OCI-M1 (cell line): Measurements from ENCODE around the gene CXCL3.
A peak's percentile ranks its signal among the peaks of the same experiment; 100 is the strongest.

Source experiments
- DNase-seq: peaks from one replicate; lab custom pipeline; 2025; lab: John Stamatoyannopoulos, UW

Gene CXCL3

DNA sequence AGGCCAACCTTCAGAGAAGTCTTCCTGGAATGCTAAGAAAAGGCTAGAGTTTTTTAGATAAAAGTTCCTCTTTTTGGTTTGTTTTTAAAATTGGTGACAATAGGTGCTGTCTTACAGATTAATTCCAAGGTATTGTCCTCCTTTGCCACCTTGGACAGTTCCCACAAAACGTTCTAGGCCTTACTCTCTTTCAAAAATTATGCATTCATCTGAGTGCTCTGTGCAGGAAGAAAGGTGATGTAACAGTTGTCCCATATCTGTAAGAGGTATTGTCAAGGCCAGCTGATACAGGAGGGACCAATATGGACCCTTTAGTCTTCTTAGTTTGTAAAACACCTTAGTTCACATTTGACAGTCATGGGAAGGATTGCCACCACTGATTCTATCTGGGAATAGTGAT is 24.2 kb downstream of the CXCL3 start:
- DNase-seq = peak; percentile 50

DNA sequence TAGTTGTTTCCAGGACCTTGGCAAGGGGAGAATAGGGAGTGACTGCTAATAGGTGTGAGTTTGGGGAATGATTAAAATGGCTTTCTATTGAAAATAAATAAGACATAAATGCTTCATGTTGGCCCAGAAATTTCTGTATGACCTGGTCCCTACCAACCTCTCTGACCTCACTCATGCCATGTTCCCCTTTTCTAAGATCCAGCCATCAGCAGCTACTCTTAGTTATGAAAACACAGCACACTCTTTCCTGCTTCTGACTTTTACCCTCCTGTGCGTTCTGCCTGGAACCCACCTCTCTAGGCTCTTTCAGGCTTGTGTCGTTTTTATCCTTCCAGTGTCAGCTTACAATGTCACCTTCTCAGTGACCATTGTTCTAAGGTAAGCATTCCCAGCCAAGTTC is 25.2 kb downstream of the CXCL3 start:
- no peak for DNase-seq

DNA sequence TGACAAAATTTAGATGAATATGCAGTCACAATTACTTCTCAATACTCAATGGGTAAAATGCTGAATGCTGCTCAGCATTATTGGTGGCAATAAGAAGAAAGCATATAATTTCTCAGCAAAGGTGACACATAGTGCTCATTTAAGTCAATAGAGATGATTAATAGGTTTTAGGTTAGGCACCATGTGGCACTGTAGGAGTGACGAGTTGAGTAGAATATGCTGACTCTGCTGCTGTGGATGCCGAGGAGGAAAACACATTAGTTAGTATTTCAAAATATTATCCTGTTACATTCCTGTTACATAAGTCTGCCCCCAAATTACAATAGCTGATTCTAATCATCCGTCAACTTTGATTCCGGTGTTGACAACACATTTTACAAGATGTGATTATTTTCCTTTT is 26.4 kb downstream of the CXCL3 start:
- no peak for DNase-seq

DNA sequence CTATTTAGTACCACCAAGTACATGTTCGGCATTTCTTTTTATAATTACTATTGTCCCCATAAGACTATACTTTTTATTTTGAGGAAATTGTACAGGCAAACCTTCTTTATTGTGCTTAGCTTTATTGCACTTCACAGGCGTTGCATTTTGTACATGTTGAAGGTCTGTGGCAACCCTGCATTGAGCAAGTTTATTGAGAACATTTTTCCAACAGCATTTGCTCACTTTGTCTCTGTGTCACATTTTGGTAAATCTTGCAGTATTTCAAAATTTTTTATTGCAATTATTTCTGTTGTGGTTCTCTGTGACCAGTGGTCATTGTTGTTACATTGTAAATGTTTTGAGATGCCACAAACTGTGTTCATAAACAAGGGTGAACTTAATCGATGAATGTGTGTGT is 29.2 kb downstream of the CXCL3 start:
- DNase-seq = no peak

DNA sequence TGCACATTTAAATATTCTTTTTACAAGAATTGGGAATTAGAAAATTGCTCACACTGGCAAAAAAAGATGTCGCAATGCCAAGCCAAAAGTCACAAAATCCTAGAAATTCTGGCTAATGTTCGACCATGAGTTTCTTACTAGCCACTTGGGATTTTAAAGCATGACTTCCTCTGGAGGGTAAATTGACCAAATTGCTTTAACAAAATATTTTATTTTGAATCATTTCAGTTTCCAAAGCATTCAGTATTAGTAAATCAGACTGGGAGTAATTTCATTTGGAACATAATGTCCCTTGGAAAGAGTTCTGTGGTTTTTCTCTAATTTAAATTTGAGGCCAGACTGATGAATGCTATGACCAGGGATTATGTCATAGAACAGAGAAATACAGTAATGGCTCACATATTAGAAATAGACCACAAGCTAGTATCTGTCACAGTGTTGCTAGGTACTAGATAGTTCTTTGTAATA is 32.4 kb downstream of the CXCL3 start:
- DNase-seq = no peak

DNA sequence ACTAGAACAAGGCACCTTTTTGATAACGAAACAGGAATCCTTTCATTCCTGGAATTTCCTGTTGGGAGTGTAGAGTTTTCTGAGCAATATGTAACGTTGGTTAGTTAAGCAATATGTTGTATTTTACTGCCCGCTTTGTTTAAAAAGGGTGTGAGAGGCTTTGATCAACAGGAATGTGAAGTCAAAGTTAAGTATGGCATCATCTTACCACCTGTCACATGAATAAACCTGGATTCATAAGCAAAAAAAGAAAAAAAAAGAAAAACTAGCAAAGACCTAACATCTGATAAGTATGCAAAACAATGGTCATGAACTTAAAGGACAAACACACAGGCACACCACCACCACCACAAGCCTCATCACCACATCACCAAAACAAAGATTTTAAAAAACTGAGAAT is 33.0 kb downstream of the CXCL3 start:
- DNase-seq = no peak

DNA sequence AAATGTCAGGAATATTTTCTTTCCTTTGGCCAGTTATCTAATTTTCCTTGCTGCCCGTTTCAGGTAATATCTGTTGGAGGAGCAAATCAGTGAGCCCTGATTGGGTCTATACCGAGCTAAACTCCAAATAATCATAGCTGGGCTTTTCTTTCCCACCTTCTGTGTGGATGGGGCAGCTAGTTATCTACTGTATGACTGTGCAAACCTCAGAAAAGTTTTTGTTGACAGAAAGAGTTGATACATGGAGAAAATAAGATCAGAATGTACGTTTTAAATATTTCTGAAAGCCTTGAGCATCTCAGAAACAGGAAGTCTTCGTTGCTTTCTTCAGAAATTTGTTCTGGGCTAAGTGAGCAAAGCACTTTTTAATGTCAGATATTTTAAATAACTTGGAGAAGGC is 33.8 kb downstream of the CXCL3 start:
- DNase-seq = no peak

DNA sequence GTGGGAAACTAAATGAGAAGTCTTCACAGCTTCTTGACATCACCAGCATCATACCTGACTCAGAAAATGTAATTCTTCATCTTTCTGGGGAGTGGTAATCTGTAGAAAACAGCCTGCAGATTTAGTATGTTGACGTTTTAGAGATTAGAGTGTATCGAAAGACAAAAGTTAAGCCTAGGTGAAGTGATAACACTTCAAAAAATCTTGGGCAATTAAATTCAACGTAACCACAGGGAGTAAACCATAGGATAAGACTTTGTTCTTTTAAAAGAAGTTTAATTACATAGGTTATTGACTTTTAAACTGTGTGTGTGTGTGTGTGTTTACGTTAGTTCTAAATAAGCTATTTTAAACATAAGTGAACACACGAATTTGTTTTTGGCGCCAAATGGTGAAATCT is 38.2 kb downstream of the CXCL3 start:
- no peak for DNase-seq

DNA sequence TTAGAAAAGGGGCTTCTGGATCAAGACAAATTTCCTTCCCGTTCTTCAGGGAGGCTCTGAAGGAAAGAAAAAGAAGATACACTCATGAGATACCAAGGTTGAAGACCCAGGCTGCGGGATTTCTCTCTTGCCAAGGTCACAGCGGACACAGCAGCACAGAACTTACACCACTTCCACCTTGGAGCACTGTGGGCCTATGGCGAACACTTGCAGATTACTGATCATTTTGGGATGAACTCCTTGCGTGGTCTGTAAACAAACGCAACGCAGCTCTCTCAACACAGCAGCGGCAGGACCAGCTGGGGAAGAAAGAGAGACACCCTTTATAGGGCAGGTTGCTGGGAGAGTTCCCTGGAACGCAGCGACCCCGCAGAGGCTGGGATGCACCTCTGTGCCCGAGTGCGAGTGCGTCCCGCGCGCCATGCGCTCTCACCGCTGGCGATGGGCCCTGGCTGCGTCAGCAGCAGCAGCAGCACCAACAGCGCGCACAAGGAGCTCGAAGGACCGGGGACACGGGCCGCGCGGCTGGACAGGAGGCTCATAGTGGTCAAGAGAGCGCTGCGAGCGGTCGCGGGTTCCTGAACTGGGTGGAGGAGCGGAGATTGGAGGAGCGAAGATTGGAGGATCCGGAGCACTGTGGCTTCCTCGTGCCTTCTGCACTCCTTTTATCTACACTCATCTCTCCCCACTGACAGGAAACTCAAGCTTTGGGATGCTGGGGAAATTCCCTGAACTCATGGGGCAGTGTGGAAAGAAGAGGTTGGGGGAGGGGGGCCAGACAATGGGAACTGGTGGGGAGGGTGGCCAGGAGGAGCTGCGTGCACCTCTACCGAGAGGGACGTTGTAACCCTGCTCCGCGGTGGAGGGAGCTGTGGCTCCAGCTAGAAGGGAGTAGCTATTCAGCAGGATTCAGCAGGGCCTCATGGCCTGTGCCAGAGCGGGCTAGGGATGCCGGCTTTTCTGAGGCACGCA is 40.2 kb downstream of the CXCL3 start, which contains the start of gene CXCL5:
Gene CXCL5, minus strand, starts transcription at position 638 of the 972 bp plus-strand sequence. Its CDS starts 96 bp downstream, at position 542.
- DNase-seq = no peak

DNA sequence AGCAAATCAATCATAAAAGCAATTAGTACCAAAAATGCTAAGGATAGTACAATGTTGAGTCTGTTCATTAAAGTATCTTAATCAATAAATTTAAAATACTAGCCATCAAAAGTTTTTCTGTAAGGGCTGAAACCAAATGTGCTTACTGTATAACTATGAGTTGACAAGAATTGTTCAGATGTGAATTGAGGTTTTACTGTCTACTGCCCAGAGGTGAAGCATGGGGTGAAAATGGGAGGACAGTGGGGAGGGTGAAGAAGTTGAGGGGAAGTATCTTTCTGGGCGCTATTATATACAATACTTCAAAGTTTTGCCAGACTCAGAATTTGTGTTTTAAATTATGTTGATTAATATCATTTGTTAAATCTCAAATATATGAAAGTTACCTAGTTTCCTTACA is 46.4 kb downstream of the CXCL3 start:
- no peak for DNase-seq

DNA sequence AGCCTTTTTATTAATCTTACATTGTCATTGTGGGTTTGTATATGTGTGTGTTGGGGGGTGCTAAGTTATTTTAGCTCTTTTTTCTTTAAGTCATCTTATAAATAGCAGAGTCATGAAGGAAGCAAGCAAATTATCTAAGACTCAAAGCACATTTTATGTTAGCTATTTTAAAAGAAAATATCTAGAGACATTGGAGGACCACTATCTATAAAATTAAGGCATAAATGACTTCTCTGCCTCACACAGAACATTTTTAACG is 46.8 kb downstream of the CXCL3 start:
- peak; percentile 47 for DNase-seq

DNA sequence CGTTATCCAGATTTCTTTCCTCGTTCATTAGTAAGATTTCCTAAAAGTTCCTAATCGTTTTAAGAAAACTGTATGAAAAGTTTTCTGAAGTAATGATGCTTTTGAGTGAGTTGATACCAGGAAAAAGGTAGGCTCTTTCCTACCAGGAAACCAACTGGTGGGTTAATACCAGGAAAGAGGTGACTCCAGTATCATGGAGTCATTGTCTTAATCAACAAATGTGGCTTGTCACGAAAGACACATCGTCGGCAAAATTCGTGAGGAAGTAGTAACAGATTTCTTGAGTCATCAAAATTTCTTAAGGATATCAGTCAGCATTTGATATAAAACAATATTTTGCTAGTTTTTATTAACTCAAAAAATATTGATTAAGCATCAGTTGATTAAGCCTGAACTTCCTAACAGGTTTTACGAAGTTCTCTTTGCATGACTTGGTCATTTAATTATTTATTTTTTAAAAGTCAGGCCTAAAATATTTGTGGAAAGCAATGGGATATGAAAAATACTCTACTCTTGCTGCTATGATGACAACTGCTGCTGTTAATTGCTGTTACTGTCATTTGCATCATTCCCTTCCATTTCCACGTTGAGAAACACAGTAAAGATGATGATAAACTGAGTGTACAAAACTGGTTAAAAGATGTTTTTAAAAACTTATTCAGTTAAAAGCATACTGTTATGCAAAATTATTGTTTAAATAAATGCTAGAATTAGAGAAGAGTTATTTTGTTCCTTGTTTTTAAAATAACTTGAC is 47.3 kb downstream of the CXCL3 start:
- DNase-seq = peak; percentile 47

DNA sequence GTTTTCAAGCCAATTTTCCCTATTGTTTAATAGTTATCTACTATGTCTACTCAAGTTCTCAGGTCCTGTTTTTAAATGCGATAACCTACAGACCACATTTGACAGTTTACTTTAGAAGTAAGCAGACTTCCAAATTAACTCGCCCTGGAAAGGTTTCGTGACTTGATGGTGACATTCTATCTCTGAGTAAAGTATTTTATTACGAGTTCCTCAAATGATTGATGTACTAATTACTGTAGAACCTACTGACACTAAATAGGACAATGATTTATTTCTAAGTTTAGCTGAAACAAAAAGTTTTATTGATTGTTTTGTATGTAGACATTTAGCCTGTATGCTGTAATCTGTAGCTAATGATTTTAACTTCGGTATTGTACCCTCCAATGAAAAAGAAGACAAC is 48.6 kb downstream of the CXCL3 start:
- no peak for DNase-seq

DNA sequence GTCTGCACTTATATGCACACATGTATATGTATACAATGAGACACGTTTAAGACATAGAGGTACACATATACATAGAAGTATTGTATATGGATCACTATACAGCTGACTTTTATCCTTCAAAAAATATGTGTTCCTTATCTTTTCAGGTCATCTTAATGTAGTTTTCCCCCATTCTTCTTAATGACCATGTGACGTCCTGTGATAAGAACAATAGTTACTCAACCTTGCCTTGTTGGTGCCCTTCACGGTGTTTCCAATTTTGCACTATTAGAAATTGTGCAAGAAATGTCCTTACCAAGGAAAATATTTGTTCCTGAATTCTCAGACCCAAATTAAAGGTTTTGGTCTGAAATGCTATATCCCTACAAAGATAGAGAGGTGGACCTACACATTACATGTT is 49.5 kb downstream of the CXCL3 start:
- no peak for DNase-seq

DNA sequence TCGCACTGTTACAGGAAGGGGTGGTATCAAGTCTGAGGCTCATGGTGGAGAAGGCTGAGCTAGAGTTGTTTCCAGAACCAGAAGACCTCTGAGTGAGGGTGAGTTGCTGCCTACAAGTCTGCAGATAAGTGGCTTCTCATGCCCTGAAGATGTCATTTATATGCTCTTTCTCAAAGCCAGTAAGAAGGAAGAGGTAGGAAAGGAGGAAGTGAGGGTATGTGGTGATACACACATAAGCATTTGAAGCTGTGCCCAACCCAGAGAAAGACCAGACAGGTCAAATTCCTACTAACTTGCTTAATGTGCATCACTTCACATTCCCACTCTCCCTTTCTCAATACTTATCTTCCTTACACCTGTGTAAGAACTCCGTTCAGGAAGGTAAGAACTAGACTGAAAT is 50.4 kb downstream of the CXCL3 start, which contains the start of gene PPBP:
Gene PPBP, minus strand, starts transcription at position 130 of the 400 bp plus-strand sequence. Its CDS starts 87 bp downstream, at position 43.
- peak; percentile 35 for DNase-seq
